ENCODE measurements around the gene GBGT1. TPM values are rescaled to one million over a fixed set of nuclear protein-coding genes. Genes with fewer than 3 reads are reported as not detected.

The GBGT1 gene
- total and polyA plus RNA-seq, 9 of the 15 experiments (the other 6 are each of a cell fraction or from before 2014, with no cell fraction given) = 0.55 to 25.8 (median 13.7) TPM

GRCh38 chr9:133163504-133164172, at the start of gene GBGT1 (continued):
- TF ChIP-seq BCOR (IDR thresholded peaks at IDR 0.05) = no peak; the same call in none of the 2 replicates
- TF ChIP-seq TBP (optimal IDR thresholded peaks at IDR 0.05; ENCODE audit: low read depth, low read length) = peak; percentile 61
- TF ChIP-seq ATF6 (CRISPR knock-in tag; IDR thresholded peaks at IDR 0.05) = 0 out of 2 replicates have a peak, but pooled peaks have one; percentile 26
- 0 out of 2 replicates have a peak, but pooled peaks have one; percentile 36 for TF ChIP-seq TOE1 (IDR thresholded peaks at IDR 0.05; ENCODE audit: borderline replicate concordance)
- no peak for TF ChIP-seq TOE1 (CRISPR knock-in tag; IDR thresholded peaks at IDR 0.05; ENCODE audit: borderline replicate concordance, low read depth)
- no peak for TF ChIP-seq THAP12 (CRISPR knock-in tag; IDR thresholded peaks at IDR 0.05)
- TF ChIP-seq ZNF133 (CRISPR knock-in tag; IDR thresholded peaks at IDR 0.05) = no peak
- no peak for TF ChIP-seq CREM (IDR thresholded peaks at IDR 0.05; ENCODE audit: low read depth)
- TF ChIP-seq ZNF224 (CRISPR knock-in tag; IDR thresholded peaks at IDR 0.05) = no peak
- no peak for TF ChIP-seq FOXJ3 (CRISPR knock-in tag; IDR thresholded peaks at IDR 0.05)
- no peak for TF ChIP-seq DACH1 (IDR thresholded peaks at IDR 0.05; ENCODE audit: partially characterized antibody)
- TF ChIP-seq CTCFL (IDR thresholded peaks at IDR 0.05; ENCODE audit: borderline replicate concordance, insufficient read depth, low read depth, low read length, poor library complexity, severe bottlenecking) = no peak
- no peak for TF ChIP-seq NCOA4 (IDR thresholded peaks at IDR 0.05; ENCODE audit: partially characterized antibody)
- no peak for TF ChIP-seq CREB5 (CRISPR knock-in tag; IDR thresholded peaks at IDR 0.05)
- no peak for TF ChIP-seq HCFC1 (IDR thresholded peaks at IDR 0.05; ENCODE audit: low read depth, low read length)
- no peak for TF ChIP-seq IRF1 (CRISPR knock-in tag; IDR thresholded peaks at IDR 0.05; ENCODE audit: borderline replicate concordance)
- TF ChIP-seq ETS1 (conservative IDR thresholded peaks at IDR 0.05; ENCODE audit: control insufficient read depth, low read depth, low read length) = peak; percentile 54; the same call in 1 of the 2 replicates

Measured in K562 (cell line).